NB4 (cell line): ENCODE data around the gene KIF21A.

Source experiments
- MAX ChIP-seq: IDR thresholded peaks from 2 replicates; pipeline ENCODE4 v1.6.1; 2011; ENCODE audit warnings: low read depth, low read length
- MYC ChIP-seq: IDR thresholded peaks from 2 replicates; pipeline ENCODE4 v1.6.1; 2011; ENCODE audit warnings: low read depth, low read length
- POLR2A ChIP-seq: IDR thresholded peaks from 2 replicates; pipeline ENCODE4 v1.6.1; 2011; ENCODE audit warnings: mild to moderate bottlenecking; ENCODE audit not compliant: insufficient read length; ENCODE audit errors: extremely low read depth
- TF ChIP-seq, protein P1 (sequence below): IDR thresholded peaks from one replicate; pipeline ENCODE4 v1.5.1; 2012; ENCODE audit warnings: low read depth, low read length

GRCh38 chr12:39413836-39414771 is 28.8 kb downstream of the KIF21A start:
- TF ChIP-seq, protein P1, sequence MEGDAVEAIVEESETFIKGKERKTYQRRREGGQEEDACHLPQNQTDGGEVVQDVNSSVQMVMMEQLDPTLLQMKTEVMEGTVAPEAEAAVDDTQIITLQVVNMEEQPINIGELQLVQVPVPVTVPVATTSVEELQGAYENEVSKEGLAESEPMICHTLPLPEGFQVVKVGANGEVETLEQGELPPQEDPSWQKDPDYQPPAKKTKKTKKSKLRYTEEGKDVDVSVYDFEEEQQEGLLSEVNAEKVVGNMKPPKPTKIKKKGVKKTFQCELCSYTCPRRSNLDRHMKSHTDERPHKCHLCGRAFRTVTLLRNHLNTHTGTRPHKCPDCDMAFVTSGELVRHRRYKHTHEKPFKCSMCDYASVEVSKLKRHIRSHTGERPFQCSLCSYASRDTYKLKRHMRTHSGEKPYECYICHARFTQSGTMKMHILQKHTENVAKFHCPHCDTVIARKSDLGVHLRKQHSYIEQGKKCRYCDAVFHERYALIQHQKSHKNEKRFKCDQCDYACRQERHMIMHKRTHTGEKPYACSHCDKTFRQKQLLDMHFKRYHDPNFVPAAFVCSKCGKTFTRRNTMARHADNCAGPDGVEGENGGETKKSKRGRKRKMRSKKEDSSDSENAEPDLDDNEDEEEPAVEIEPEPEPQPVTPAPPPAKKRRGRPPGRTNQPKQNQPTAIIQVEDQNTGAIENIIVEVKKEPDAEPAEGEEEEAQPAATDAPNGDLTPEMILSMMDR, result no peak
- TF ChIP-seq POLR2A, result no peak
- no peak for TF ChIP-seq MYC
- TF ChIP-seq MAX, result no peak
